Measurements from ENCODE around the gene TSPAN11. TPM values are rescaled to one million over a fixed set of nuclear protein-coding genes. Genes with fewer than 3 reads are reported as not detected.

Gene TSPAN11
- total and polyA plus RNA-seq, 2 experiments from 2014 or later: 2.1 to 6.0 TPM

- TF ChIP-seq ZNF462 (CRISPR knock-in tag; IDR thresholded peaks at IDR 0.05) (no peak), EZH2 (IDR thresholded peaks at IDR 0.05; ENCODE audit: low read depth, unreplicated experiment) (no peak), ETS1 (IDR thresholded peaks at IDR 0.05) (no peak), ZNF114 (CRISPR knock-in tag; IDR thresholded peaks at IDR 0.05) (no peak), JUNB (IDR thresholded peaks at IDR 0.05; ENCODE audit: unreplicated experiment) (no peak), NANOG (IDR thresholded peaks at IDR 0.05; ENCODE audit: borderline replicate concordance) (no peak), ZNF331 (CRISPR knock-in tag; IDR thresholded peaks at IDR 0.05; ENCODE audit: low read depth) (no peak), POLR2AphosphoS5 (IDR thresholded peaks at IDR 0.05; ENCODE audit: low read depth) (no peak)
These were observed 63.8 kb downstream of the TSPAN11 start (continued) for GRCh38 chr12:30990316-30990715.

GRCh38 chr12:30990776-30991175, 64.2 kb downstream of the TSPAN11 start:
- no peak overlapping the region for H3K4me2 ChIP-seq
- no peaks in the 10 kb centered on the region for H3K4me1 ChIP-seq (ENCODE audit: insufficient read depth)
- Mint-ChIP-seq H3K4me1 (peaks cover 4% of the 10 kb centered on the region; the same call in 1 of the 3 replicates), H3K27me3 (ENCODE audit: insufficient read depth, low read depth, poor library complexity) (peaks cover 4% of the 10 kb centered on the region), H3K27ac (no peak overlapping the region), H3K9me3 (no peaks in the 10 kb centered on the region; the same call in 2 of the 3 replicates), H3K36me3 (ENCODE audit: low read depth) (no peaks in the 10 kb centered on the region), H3K4me3 (no peak overlapping the region)
- DNase-seq (ENCODE audit: low spot score) (no peak), ATAC-seq (no peak)
- H3K36me3 ChIP-seq (ENCODE audit: insufficient read depth): no peaks in the 10 kb centered on the region
- no peaks in the 10 kb centered on the region for H3K79me2 ChIP-seq (replicated peaks; ENCODE audit: insufficient read depth)
- H3K27ac ChIP-seq (ENCODE audit: low read depth): no peak overlapping the region
- no peaks in the 10 kb centered on the region for H4K20me1 ChIP-seq (replicated peaks; ENCODE audit: insufficient read depth)
- no peak overlapping the region for H2AFZ ChIP-seq
- TF ChIP-seq STAT1 (IDR thresholded peaks at IDR 0.05; ENCODE audit: unreplicated experiment): no peak
- no peak for TF ChIP-seq JUNB (IDR thresholded peaks at IDR 0.05; ENCODE audit: unreplicated experiment)
- no peak for TF ChIP-seq ZNF331 (CRISPR knock-in tag; IDR thresholded peaks at IDR 0.05; ENCODE audit: low read depth)
- no peak for TF ChIP-seq CTCF (conservative IDR thresholded peaks at IDR 0.05; ENCODE audit: low read depth in 2 of 2)
- TF ChIP-seq ZNF114 (CRISPR knock-in tag; IDR thresholded peaks at IDR 0.05): no peak
- TF ChIP-seq POLR2AphosphoS5 (IDR thresholded peaks at IDR 0.05; ENCODE audit: low read depth): no peak
- TF ChIP-seq ETS1 (IDR thresholded peaks at IDR 0.05): no peak
- TF ChIP-seq NANOG (IDR thresholded peaks at IDR 0.05; ENCODE audit: borderline replicate concordance): no peak
- no peak for TF ChIP-seq EZH2phosphoT487 (IDR thresholded peaks at IDR 0.05; ENCODE audit: unreplicated experiment)
- H3K27me3 ChIP-seq (ENCODE audit: insufficient read depth): no peaks in the 10 kb centered on the region
- no peak overlapping the region for H3K4me3 ChIP-seq
- H3F3A ChIP-seq (replicated peaks; ENCODE audit: low read depth): no peaks in the 10 kb centered on the region
- H3K9me2 ChIP-seq (ENCODE audit: insufficient read depth): no peaks in the 10 kb centered on the region

Measured in GM23338 (cell line).